Activated CD8-positive, alpha-beta memory T cell treated with anti-CD3 and anti-CD28 coated beads, Interleukin-2, amount 50 U/mL, for 1 hour (primary cell): ENCODE measurements around the gene TMEM245.

Experiments
- DNase-seq: peaks from one replicate; pipeline ENCODE4 v3.0.0-alpha.2; 2020; ENCODE audit errors: extremely low read depth

Gene TMEM245

GRCh38 chr9:109101202-109101595, 18.5 kb downstream of the TMEM245 start:
- DNase-seq = no peak

GRCh38 chr9:109100543-109101201, 19.1 kb downstream of the TMEM245 start:
- DNase-seq = no peak

GRCh38 chr9:109098960-109099308, 20.8 kb downstream of the TMEM245 start:
- no peak for DNase-seq

GRCh38 chr9:109098171-109098959, 21.4 kb downstream of the TMEM245 start:
- DNase-seq = no peak

GRCh38 chr9:109097146-109097545, 22.6 kb downstream of the TMEM245 start:
- no peak for DNase-seq

GRCh38 chr9:109095321-109095720, 24.4 kb downstream of the TMEM245 start:
- no peak for DNase-seq

GRCh38 chr9:109094268-109094667, 25.5 kb downstream of the TMEM245 start:
- no peak for DNase-seq

GRCh38 chr9:109092587-109092986, 27.2 kb downstream of the TMEM245 start:
- no peak for DNase-seq

- DNase-seq = no peak
Observed at GRCh38 chr9:109092051-109092580, 27.6 kb downstream of the TMEM245 start.

GRCh38 chr9:109088221-109088620, 31.5 kb downstream of the TMEM245 start:
- no peak for DNase-seq

- no peak for DNase-seq
Observed at GRCh38 chr9:109087795-109088194, 32.0 kb downstream of the TMEM245 start.

GRCh38 chr9:109086221-109086620, 33.5 kb downstream of the TMEM245 start:
- DNase-seq = no peak

- DNase-seq = no peak
Observed at GRCh38 chr9:109085510-109085909, 34.2 kb downstream of the TMEM245 start.

- DNase-seq = no peak
Observed at GRCh38 chr9:109083813-109084405, 35.8 kb downstream of the TMEM245 start.

GRCh38 chr9:109083141-109083540, 36.6 kb downstream of the TMEM245 start:
- DNase-seq = no peak

GRCh38 chr9:109082091-109082620, 37.6 kb downstream of the TMEM245 start:
- no peak for DNase-seq

GRCh38 chr9:109074236-109074889, 45.4 kb downstream of the TMEM245 start:
- no peak for DNase-seq

GRCh38 chr9:109072821-109073435, 46.8 kb downstream of the TMEM245 start:
- DNase-seq = no peak

GRCh38 chr9:109072133-109072692, 47.5 kb downstream of the TMEM245 start:
- DNase-seq = no peak

GRCh38 chr9:109068764-109069163, 51.0 kb downstream of the TMEM245 start:
- no peak for DNase-seq
